ENCODE results near the gene LSP1. TPM values are rescaled to one million over a fixed set of nuclear protein-coding genes. Genes with fewer than 3 reads are reported as not detected.

Gene LSP1
- total and polyA plus RNA-seq, 2 of the 13 experiments (the other 11 are each of a cell fraction or from before 2014, with no cell fraction given) = 0.59 to 1.00 TPM

DNA sequence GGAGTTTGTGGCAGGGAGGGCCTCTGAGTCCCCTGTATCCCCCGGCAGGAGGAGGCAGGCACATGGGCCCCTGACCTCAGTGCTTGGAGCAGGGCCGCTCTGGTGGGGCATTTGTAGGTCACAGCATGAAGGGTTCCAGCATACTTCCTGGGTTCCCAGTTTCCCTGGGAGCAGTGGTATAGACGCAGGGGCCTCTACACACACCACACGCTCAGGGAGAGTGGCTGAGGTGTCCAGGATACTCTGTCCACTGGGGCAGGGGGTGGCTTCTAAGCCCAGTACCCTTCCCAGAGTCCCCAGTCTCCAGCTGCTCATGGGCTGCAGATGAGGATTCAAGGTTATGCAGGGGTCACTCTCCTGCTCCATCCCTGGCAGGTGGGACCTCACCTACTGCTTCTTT, 6.1 kb downstream of the LSP1 start:
- DNase-seq (ENCODE audit: low spot score) (no peak), ATAC-seq (no peak), FAIRE-seq (no peak)
- H3K4me1 ChIP-seq (ENCODE audit: insufficient read depth, low read length) = no peaks in the 10 kb centered on the region
- ChIA-PET POLR2A (no interaction called here), CTCF (ENCODE audit: low intra/inter-chr PET ratio, low total read pairs) (no interaction called here)
- no peaks in the 10 kb centered on the region for H3K9me3 ChIP-seq (ENCODE audit: low read length)
- H3K27me3 ChIP-seq (ENCODE audit: control insufficient read depth in 1 of 2, insufficient read depth in 2 of 2, low read length in 2 of 2) = peaks cover 20 to 59% of the 10 kb centered on the region in 2 experiments
- WGBS (ENCODE audit: low lambda C conversion rate) = 20% methylated on average over 2 of the region's 4 CpGs
- TF ChIP-seq JARID2 (CRISPR knock-in tag; IDR thresholded peaks at IDR 0.05; ENCODE audit: insufficient replicate concordance) (no peak), SOX5 (CRISPR knock-in tag; IDR thresholded peaks at IDR 0.05; ENCODE audit: borderline replicate concordance) (no peak), HHEX (CRISPR knock-in tag; IDR thresholded peaks at IDR 0.05) (no peak), HNF1B (CRISPR knock-in tag; IDR thresholded peaks at IDR 0.05) (no peak), ZNF275 (CRISPR knock-in tag; IDR thresholded peaks at IDR 0.05; ENCODE audit: borderline replicate concordance) (no peak), MAFG (CRISPR knock-in tag; IDR thresholded peaks at IDR 0.05) (no peak), ZNF431 (CRISPR knock-in tag; IDR thresholded peaks at IDR 0.05; ENCODE audit: borderline replicate concordance, low read depth) (no peak), ZNF333 (CRISPR knock-in tag; IDR thresholded peaks at IDR 0.05; ENCODE audit: borderline replicate concordance) (no peak), PHF5A (CRISPR knock-in tag; IDR thresholded peaks at IDR 0.05; ENCODE audit: low read depth, unreplicated experiment) (no peak)
- TF ChIP-seq, protein P1, sequence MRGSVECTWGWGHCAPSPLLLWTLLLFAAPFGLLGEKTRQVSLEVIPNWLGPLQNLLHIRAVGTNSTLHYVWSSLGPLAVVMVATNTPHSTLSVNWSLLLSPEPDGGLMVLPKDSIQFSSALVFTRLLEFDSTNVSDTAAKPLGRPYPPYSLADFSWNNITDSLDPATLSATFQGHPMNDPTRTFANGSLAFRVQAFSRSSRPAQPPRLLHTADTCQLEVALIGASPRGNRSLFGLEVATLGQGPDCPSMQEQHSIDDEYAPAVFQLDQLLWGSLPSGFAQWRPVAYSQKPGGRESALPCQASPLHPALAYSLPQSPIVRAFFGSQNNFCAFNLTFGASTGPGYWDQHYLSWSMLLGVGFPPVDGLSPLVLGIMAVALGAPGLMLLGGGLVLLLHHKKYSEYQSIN (CRISPR knock-in tag; IDR thresholded peaks at IDR 0.05; ENCODE audit: borderline replicate concordance) = no peak
- no TSS peak for BruUV-seq (replicated peaks)
- no peak overlapping the region for H2AFZ ChIP-seq (ENCODE audit: low read length)
- H3K79me2 ChIP-seq (ENCODE audit: insufficient read depth, low read length) = no peaks in the 10 kb centered on the region
- intact Hi-C loops (cut with micrococcal nuclease; ENCODE audit: unreplicated experiment) (no loop called here), in situ Hi-C loops (cut with HindIII; ENCODE audit: extremely low pct_ligation_motif_present, low pct_unique_long_range_greater_than_20kb) (no loop called here)
- H3K36me3 ChIP-seq (replicated peaks in 1 of 2; ENCODE audit: control insufficient read depth in 1 of 2, insufficient read depth in 2 of 2, low read length in 2 of 2) = no peaks in the 10 kb centered on the region
- H3K27ac ChIP-seq (ENCODE audit: extremely low read length, insufficient read depth, low read length) = no peak overlapping the region
- H3K9ac ChIP-seq (ENCODE audit: insufficient read depth, low read depth, low read length) = no peak overlapping the region
- H4K20me1 ChIP-seq (ENCODE audit: insufficient read depth, low read length) = no peaks in the 10 kb centered on the region
- H3K4me3 ChIP-seq (replicated peaks in 1 of 3; ENCODE audit: insufficient read depth in 1 of 3, low read depth in 2 of 3, low read length in 3 of 3) = no peak overlapping the region
- no peak overlapping the region for H3K4me2 ChIP-seq (ENCODE audit: low read depth, low read length)

Measured in HepG2 (cell line).